Osteoblast (primary cell): ENCODE data around the gene ANGPTL1. TPM values are rescaled to one million over a fixed set of nuclear protein-coding genes. Genes with fewer than 3 reads are reported as not detected.
A peak's percentile ranks its signal among the peaks of the same experiment; 100 is the strongest.

Experiments used
- DNase-seq: peaks from one replicate; pipeline ENCODE4 v3.0.0; 2011; ENCODE audit warnings: low spot score, mixed read lengths; ENCODE audit not compliant: insufficient read length; ENCODE audit errors: missing footprints
- H2AFZ ChIP-seq: 2 replicates; pipeline ENCODE4 v1.6.0; 2011; ENCODE audit warnings: mild to moderate bottlenecking, low read length
- H3K27ac ChIP-seq: 2 replicates; pipeline ENCODE4 v1.5.1; 2011; ENCODE audit warnings: mild to moderate bottlenecking, low read depth, low read length, moderate library complexity
- H3K27me3 ChIP-seq: 2 replicates; pipeline ENCODE4 v1.6.0; 2012; ENCODE audit warnings: mild to moderate bottlenecking, control low read depth, inconsistent platforms, low read length, moderate library complexity; ENCODE audit not compliant: insufficient read depth
- H3K36me3 ChIP-seq: 2 replicates; pipeline ENCODE4 v1.5.1; 2011; ENCODE audit warnings: mild to moderate bottlenecking, low read length, control low read depth, moderate library complexity; ENCODE audit not compliant: insufficient read depth
- H3K4me1 ChIP-seq: 2 replicates; pipeline ENCODE4 v1.5.1; 2011; ENCODE audit warnings: mild to moderate bottlenecking, low read length, control low read depth, moderate library complexity; ENCODE audit not compliant: insufficient read depth
- H3K4me2 ChIP-seq: 2 replicates; pipeline ENCODE4 v1.6.0; 2011; ENCODE audit warnings: mild to moderate bottlenecking, low read length; ENCODE audit not compliant: insufficient read depth
- H3K4me3 ChIP-seq: fragments of 200-600 bp; sonication (generic); 3 replicates; pipeline ENCODE4 v1.5.1; 2012; ENCODE audit warnings: mild to moderate bottlenecking, low read length, inconsistent platforms; ENCODE audit not compliant: insufficient read depth
- H3K79me2 ChIP-seq: 2 replicates; pipeline ENCODE4 v1.6.0; 2012; ENCODE audit warnings: mild to moderate bottlenecking, low read length, control low read depth, inconsistent platforms; ENCODE audit not compliant: insufficient read depth
- H3K9me3 ChIP-seq: 2 replicates; pipeline ENCODE4 v1.5.1; 2011; ENCODE audit warnings: low read depth, low read length, control low read depth
- H4K20me1 ChIP-seq: 2 replicates; pipeline ENCODE4 v1.6.0; 2012; ENCODE audit warnings: mild to moderate bottlenecking, low read length, control low read depth; ENCODE audit not compliant: insufficient read depth
- total RNA-seq: library from RNA; depleted of rRNA; stranded (reverse); fragments of >200 nt; gene quantifications from 2 replicates; pipeline ENCODE4 v1.2.3, GENCODE V29; 2012
- TF ChIP-seq, protein P1 (sequence below): IDR thresholded peaks from 2 replicates; pipeline ENCODE4 v1.5.1; 2011; ENCODE audit warnings: mild to moderate bottlenecking, low read depth, low read length, moderate library complexity; ENCODE audit errors: extremely low read depth

The ANGPTL1 gene, protein sequence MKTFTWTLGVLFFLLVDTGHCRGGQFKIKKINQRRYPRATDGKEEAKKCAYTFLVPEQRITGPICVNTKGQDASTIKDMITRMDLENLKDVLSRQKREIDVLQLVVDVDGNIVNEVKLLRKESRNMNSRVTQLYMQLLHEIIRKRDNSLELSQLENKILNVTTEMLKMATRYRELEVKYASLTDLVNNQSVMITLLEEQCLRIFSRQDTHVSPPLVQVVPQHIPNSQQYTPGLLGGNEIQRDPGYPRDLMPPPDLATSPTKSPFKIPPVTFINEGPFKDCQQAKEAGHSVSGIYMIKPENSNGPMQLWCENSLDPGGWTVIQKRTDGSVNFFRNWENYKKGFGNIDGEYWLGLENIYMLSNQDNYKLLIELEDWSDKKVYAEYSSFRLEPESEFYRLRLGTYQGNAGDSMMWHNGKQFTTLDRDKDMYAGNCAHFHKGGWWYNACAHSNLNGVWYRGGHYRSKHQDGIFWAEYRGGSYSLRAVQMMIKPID
- total RNA-seq = 12.1 and 15.6 TPM in 2 replicates

- DNase-seq = no peak
- Histone ChIP-seq H3K79me2 (no peaks in the 10 kb centered on the region), H3K27ac (no peak within 1 kb of the TSS)
Measured at GRCh38 chr1:178870944-178871343, at the start of gene ANGPTL1. Gene ANGPTL1, minus strand, starts transcription at chr1:178871077. Its CDS starts 5,301 bp downstream, at chr1:178865776.

GRCh38 chr1:178919581-178919980, 48.7 kb upstream of the ANGPTL1 start:
- Histone ChIP-seq H3K4me1 (no peaks in the 10 kb centered on the region), H4K20me1 (no peaks in the 10 kb centered on the region), H3K4me3 (no peak overlapping the region), H3K9me3 (no peaks in the 10 kb centered on the region), H3K36me3 (peaks cover 10% of the 10 kb centered on the region), H3K79me2 (no peaks in the 10 kb centered on the region), H3K27me3 (no peaks in the 10 kb centered on the region), H3K4me2 (no peak overlapping the region), H2AFZ (no peak overlapping the region), H3K27ac (no peak overlapping the region)
- DNase-seq = no peak
- TF ChIP-seq, protein P1, sequence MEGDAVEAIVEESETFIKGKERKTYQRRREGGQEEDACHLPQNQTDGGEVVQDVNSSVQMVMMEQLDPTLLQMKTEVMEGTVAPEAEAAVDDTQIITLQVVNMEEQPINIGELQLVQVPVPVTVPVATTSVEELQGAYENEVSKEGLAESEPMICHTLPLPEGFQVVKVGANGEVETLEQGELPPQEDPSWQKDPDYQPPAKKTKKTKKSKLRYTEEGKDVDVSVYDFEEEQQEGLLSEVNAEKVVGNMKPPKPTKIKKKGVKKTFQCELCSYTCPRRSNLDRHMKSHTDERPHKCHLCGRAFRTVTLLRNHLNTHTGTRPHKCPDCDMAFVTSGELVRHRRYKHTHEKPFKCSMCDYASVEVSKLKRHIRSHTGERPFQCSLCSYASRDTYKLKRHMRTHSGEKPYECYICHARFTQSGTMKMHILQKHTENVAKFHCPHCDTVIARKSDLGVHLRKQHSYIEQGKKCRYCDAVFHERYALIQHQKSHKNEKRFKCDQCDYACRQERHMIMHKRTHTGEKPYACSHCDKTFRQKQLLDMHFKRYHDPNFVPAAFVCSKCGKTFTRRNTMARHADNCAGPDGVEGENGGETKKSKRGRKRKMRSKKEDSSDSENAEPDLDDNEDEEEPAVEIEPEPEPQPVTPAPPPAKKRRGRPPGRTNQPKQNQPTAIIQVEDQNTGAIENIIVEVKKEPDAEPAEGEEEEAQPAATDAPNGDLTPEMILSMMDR = no peak

More at GRCh38 chr1:178870944-178871343, at the start of gene ANGPTL1:
- Histone ChIP-seq H3K4me2 (peak within 1 kb of the TSS; percentile 73), H3K4me3 (peak within 1 kb of the TSS; percentile 31), H3K36me3 (no peaks in the 10 kb centered on the region), H2AFZ (peak within 1 kb of the TSS; percentile 20), H4K20me1 (no peaks in the 10 kb centered on the region), H3K27me3 (no peaks in the 10 kb centered on the region), H3K4me1 (peaks cover 39% of the 10 kb centered on the region), H3K9me3 (no peaks in the 10 kb centered on the region)
- TF ChIP-seq, protein P1 = no peak

GRCh38 chr1:178918955-178919354, 48.1 kb upstream of the ANGPTL1 start:
- Histone ChIP-seq H4K20me1 (no peaks in the 10 kb centered on the region), H3K9me3 (no peaks in the 10 kb centered on the region), H3K4me1 (no peaks in the 10 kb centered on the region), H3K27ac (no peak overlapping the region), H3K27me3 (no peaks in the 10 kb centered on the region), H2AFZ (no peak overlapping the region), H3K4me3 (no peak overlapping the region), H3K79me2 (no peaks in the 10 kb centered on the region), H3K4me2 (no peak overlapping the region), H3K36me3 (peaks cover 10% of the 10 kb centered on the region)
- TF ChIP-seq, protein P1 = no peak
- DNase-seq = no peak

DNA sequence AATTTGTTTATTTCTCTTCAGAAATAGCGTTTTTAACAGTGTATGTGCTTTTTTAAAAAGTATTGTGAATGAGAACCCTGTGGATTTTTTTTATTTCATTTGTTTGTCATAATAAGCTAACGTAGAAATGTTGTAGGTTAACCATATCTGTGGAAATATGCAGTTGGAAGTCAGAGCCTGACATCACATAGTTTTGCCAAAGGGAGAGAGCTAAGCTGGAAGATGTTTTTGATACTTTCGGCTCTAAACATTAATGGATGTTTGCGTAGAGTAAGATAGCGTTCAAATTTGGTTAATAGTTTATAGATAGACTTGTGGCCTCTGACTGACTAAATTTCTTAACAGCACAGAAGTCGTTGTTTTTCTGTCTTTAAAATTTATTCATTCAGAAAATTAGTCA, 47.4 kb upstream of the ANGPTL1 start:
- no peak overlapping the region for H3K4me2 ChIP-seq
- TF ChIP-seq, protein P1 = no peak
- peaks cover 10% of the 10 kb centered on the region for H3K36me3 ChIP-seq
- H3K27ac ChIP-seq = no peak overlapping the region
- no peak overlapping the region for H2AFZ ChIP-seq
- no peak for DNase-seq
- H4K20me1 ChIP-seq = no peaks in the 10 kb centered on the region
- no peaks in the 10 kb centered on the region for H3K79me2 ChIP-seq
- no peaks in the 10 kb centered on the region for H3K9me3 ChIP-seq
- H3K4me1 ChIP-seq = no peaks in the 10 kb centered on the region
- no peaks in the 10 kb centered on the region for H3K27me3 ChIP-seq
- no peak overlapping the region for H3K4me3 ChIP-seq
